NCI-H2029 treated with DMSO at 0.1 percent for 48 hours (cell line): ENCODE data around the gene MFAP4.
"Not testable (repeated sequence)": the region's sequence is repeated elsewhere in the genome, so short reads cannot be mapped to it uniquely, and the experiment has no call there.

Source experiments
- DNase-seq: peaks from one replicate; lab custom pipeline; 2025; lab: John Stamatoyannopoulos, UW

The MFAP4 gene

GRCh38 chr17:19370493-19370960 lies 16.5 kb downstream of the MFAP4 start:
- DNase-seq = no peak

- DNase-seq = no peak
These were observed 17.0 kb downstream of the MFAP4 start for GRCh38 chr17:19369846-19370492.

- no peak for DNase-seq
These were observed 17.7 kb downstream of the MFAP4 start for GRCh38 chr17:19369107-19369778.

DNA sequence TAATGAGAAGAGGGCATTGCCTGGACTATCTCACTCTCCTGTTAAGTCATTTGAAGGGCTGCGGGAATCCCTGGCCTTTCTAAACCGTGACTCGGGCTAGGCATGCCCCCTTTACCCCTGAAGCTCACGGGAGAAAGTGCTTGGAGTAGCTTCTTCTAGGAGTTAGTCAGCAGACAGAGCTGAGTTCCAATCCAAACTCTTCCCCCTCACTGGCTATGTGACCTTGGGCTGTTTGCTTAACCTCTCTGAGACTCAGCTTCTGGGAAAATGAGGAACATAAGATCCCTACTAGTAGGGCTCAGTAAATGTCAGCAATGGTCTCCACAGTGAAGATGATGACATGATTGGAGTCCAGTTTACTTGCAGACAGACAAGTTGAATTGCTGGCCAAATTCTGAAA lies 18.8 kb downstream of the MFAP4 start:
- DNase-seq = no peak

DNA sequence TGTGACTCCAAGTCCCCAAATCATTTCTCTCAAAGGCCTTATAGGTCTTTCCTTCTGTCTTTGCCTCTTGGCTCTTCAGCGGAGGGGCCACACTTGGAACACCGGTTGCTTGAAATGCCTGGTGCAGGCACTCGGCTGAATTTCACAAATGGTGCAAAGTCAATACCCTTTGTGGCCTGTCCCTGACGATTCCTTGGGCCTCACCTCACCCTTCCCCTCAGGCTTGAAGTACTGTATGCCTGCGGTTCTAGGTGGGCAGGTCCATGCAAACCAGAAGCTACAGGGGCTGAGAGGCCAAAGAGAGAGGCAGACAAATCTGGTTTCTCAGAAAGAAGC lies 20.4 kb downstream of the MFAP4 start:
- DNase-seq = no peak

DNA sequence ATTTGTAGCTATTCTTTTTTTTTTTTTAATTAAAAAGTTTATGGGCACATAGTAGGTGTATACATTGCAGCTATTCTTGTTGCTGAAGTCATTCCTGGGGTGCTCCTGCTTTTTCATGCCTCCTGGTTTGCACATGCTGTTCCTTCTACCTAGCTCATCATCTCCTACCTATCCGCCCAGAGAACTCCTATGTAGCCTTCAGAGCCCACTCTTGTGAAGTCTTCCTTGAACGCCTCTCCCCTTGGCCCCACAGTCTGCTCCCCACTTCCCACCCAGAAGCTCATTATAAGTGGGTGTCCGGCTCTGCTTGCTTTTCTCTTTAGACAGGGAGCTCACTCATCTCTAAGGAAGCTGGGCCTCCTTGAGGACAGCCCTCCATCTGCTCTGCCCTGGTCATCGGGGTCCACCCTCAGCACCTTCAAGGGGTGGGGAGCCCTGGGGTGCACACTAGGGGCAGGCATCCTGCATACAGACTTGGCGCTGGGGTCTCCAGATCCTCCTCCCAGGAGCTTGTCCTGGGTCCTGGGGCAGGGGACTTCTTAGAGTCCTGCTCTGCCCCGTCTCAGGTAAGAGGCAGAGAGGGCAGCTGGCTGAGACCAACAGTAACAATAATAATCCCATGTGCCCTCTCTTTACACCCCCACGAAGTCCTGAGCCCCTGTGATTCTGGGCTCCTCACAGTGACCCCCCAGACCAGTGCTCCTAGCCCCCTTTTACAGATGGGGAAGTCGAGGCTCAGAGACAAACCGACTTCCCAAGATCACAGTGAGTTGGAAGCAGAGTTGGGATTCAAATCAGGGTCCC lies 21.0 kb downstream of the MFAP4 start:
- DNase-seq = no peak

- DNase-seq = no peak
These were observed 21.5 kb downstream of the MFAP4 start for GRCh38 chr17:19365499-19365817.

DNA sequence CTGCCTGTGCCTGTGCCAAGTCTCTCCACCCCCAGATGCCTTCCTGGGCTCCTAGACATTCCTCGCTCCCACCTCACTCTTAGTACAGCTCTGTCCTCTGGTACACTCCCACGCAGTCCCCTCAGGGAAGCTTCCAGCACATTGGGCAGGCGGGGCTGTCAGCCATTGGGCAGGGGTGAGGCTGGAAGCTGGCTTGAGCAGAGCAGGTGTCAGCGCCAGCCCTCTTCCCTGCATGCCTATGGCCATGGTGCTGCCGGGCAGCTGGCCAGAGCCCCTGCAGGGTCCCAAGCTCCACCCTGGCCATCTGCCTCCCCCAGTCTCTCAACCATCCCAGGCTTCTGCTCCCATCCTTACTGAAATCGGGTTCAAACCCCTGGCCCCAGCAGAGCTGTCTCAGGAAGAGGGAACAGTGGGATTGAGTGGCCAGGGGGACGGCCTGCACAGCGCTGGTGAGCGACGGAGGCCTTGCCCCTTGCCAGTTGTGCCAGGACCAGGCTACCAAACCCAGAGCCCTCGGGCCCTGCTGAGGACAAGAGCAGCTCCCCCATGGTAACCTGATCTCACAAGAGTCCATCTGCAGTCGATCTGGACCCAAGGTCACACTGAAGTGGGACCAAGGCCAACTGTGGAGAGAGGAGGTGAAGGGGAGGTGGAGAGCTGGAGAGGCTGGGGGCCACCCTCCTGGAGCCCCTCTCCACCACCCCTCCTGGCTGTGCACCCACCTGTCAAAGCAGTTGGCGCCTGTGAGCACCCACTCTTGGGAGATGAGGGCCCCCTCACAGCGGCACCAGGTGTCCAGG lies 22.1 kb downstream of the MFAP4 start:
- no peak for DNase-seq

DNA sequence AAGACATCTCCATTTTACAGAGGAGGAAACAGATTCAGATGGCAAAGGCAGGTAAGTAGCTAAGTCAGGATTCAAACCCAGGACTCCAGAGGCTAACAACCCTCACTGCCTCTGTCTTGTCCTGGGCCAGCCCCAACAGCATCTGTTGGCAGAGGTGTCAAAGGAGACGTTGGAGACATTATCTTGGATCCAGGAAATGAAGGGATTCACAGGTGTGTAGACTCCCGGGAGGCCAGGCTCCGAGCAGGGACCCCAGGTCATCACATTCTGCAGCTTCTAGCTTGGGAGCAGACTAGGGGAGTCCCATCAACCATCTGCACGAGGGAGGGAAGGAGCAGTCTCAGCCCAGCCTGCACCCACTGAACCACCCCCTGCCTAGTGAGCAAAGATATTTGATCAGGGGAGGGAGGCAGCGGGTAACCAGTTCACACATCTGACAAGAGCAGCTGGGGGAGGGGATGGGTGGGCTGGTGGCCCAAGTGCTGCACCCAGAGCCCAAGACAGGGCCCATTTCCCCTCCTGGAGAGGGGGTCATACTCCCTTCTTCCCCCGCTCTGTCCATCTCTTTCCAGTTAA lies 23.4 kb downstream of the MFAP4 start:
- DNase-seq = no peak

DNA sequence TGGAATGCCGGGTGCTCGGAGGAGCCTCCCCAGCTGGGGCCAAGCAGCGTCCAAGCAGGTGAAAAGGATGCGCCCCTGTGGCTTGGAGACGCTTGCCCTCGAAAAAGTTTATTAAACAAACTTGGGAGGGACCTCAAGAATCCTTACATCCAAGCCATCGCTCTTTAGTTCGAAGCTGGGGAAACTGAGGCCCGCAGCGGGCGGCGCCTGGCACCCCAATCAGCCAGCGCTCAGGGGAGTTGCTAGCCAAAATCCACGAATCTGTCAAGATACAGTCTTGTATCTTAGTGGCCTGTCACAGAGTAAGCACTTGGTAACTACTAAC lies 23.9 kb downstream of the MFAP4 start:
- DNase-seq = no peak

DNA sequence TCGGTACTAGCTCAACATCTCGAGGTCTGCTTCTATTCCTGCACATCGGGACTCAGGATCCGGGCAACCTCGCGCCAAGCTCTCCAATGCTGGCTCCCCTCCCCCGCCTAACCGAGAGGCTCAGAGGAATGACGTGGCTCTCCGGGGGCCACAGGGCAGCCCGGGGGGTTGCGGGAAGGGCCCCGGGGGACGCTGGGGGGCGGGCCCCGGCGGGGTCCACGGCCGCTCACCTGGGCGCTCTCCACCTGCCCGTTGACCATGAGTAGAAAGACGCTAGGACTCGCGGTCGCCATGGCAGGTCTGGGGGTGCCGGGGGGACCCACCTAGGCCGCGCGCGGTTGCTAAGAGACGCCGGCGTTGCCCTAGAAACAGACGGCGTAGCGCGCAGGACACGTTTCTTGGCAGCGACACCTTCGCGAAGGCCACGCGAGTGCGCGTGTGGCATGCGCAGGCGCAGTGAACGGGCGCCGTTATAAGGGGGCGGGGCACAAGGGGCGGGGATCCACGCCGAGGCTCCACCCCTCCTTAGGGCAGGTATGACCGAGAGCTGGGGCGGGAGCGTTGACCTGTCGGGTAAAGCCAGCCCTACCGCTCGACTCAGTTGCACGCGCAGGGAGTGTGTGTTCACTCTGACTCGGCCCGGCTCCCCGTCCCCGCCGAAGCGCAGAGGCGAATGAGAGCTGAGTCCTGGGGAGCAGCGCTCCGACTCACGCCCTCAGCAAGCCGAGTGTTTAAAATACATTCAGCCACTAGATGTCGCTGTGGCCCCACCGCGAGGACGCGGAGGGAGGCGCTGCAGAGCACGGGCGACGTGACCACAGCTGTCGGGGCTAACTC lies 24.5 kb downstream of the MFAP4 start, which contains the start of gene B9D1:
B9D1 (minus strand) TSS at position 447 of the 837 bp plus-strand sequence; CDS start at position 293, 154 bp downstream.
- peak; percentile 34 for DNase-seq

- no peak for DNase-seq
These were observed 25.1 kb downstream of the MFAP4 start for GRCh38 chr17:19361944-19362276.

GRCh38 chr17:19361326-19361725 lies 25.7 kb downstream of the MFAP4 start:
- no peak for DNase-seq

DNA sequence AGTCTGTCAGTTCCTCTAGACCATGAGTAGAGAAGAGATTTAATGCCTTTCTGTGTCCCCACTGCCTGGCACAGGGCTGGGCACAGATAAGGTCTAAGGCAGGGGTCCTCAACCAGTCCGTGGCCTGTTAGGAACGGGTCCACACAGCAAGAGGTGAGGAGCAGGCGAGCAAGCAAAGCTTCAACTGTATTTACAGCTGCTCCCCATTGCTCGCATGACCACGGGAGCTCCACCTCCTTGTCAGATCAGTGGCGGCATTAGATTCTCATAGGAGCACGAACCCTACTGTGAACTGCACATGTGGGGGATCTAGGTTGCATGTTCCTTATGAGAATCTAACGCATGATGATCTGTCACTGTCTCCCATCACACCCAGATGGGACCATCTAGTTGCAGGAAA lies 26.2 kb downstream of the MFAP4 start:
- no peak for DNase-seq

DNA sequence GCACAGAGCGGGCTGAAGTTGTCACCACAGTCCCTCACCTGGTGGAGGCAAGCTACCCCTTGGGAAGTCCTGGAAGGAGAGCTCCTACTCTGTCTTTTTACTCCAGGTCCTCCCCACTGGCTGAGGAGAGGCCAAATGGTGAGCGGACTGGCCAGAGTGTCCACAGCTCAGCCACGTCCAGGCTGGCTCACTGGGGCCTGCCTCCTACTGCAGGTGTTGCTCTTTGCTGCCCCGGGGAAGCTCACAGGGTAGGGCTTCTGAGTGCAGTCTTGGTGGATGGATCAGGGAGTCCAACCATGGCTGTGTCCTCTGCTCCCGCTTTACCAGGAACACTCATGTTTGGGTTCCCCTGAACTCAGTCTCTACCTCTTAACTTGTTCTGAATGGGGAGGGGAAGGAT lies 27.1 kb downstream of the MFAP4 start:
- DNase-seq = no peak

GRCh38 chr17:19359151-19359550 lies 27.8 kb downstream of the MFAP4 start:
- DNase-seq = no peak

DNA sequence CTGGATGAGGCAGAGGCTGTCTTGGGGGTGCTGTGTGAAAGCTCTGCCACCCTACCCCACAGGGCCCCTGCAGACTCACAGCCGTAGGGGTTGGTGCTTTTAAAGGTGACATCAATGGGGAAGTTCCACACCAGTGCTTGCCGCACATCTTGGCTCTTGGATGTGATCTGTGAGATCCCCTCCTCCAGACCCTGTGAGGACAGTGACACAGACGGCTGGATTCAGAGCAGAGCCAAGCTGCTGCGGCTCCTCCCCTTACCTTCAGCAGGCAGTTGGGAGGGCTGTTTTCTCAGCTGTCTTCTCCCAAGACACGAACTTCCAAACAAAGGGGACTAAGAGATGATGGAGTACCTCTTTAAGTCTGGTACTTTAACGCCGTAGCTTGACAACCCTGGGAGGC lies 29.2 kb downstream of the MFAP4 start:
- no peak for DNase-seq

DNA sequence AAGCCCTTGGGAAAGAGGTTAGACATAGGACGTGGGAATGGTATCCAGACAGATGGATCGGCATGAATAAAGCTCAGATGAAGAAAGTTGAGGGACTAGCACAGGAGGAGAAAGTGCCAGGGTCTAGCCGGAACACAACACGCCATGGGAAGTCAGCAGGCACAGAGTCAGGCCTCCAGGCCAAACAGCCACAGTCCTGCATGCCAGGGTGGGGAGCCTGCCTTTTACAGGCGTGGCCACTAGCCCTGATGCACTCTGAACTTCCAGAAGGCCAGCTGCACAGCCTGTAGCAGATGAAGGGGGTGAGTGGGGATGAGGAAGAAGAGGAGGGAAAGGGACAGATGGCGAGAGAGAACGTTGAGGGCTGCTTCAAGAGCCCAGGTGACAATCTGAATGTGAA lies 29.6 kb downstream of the MFAP4 start:
- no peak for DNase-seq

- DNase-seq = no peak
These were observed 32.2 kb downstream of the MFAP4 start for GRCh38 chr17:19354748-19355147.

DNA sequence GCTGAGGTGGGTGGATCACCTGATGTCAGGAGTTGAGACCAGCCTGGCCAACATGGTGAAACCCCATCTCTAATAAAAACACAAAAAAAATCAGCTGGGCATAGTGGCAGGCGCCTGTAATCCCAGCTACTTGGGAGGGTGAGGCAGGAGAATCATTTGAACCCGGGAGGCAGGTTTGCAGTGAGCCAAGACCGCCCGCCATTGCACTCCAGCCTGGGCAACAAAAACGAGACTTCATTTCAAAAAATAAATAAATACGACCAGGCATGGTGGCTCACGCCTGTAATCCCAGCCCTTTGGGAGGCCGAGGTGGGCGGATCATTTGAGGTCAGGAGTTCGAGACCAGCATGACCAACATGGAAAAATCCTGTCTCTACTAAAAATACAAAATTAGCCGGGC lies 33.6 kb downstream of the MFAP4 start:
- not testable (repeated sequence) for DNase-seq

DNA sequence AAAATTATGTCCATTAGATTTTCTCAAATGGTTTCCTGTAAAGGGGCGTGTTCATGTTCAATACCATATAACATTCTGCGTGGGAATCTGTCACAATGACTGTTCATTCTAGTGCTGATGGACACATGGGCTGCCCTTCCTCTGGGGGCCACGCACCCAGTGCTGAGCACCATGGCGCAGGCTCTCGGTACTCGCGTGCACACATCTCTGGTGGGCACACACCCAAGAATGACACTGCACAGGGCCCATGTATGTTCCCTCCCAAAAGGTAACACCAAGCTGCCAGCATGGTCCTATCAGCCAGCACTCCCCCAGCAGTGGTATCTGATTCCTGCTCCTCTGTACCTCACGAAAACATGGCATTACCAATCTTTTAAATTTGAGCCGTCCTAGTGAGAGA lies 38.2 kb downstream of the MFAP4 start:
- DNase-seq = no peak
